ENCODE results near the gene SLC38A10.

GRCh38 chr17:81313776-81314397, 18.8 kb upstream of the SLC38A10 start:
- TF ChIP-seq POLR2A (IDR thresholded peaks at IDR 0.05; ENCODE audit: low read length) (no peak), GATA1 (IDR thresholded peaks at IDR 0.05; ENCODE audit: low read depth, low read length) (no peak)
